HG02852 (cell line): ENCODE results near the gene PLXNB2.
"Not testable (repeated sequence)": the region's sequence is repeated elsewhere in the genome, so short reads cannot be mapped to it uniquely, and the experiment has no call there.

ENCODE experiments used
- ATAC-seq: cut with Tn5 transposase; IDR thresholded peaks from one replicate; pipeline ENCODE4 v1.9.1; 2021; ENCODE audit warnings: mild to moderate bottlenecking, moderate library complexity; ENCODE audit not compliant: unreplicated experiment

PLXNB2 gene

DNA sequence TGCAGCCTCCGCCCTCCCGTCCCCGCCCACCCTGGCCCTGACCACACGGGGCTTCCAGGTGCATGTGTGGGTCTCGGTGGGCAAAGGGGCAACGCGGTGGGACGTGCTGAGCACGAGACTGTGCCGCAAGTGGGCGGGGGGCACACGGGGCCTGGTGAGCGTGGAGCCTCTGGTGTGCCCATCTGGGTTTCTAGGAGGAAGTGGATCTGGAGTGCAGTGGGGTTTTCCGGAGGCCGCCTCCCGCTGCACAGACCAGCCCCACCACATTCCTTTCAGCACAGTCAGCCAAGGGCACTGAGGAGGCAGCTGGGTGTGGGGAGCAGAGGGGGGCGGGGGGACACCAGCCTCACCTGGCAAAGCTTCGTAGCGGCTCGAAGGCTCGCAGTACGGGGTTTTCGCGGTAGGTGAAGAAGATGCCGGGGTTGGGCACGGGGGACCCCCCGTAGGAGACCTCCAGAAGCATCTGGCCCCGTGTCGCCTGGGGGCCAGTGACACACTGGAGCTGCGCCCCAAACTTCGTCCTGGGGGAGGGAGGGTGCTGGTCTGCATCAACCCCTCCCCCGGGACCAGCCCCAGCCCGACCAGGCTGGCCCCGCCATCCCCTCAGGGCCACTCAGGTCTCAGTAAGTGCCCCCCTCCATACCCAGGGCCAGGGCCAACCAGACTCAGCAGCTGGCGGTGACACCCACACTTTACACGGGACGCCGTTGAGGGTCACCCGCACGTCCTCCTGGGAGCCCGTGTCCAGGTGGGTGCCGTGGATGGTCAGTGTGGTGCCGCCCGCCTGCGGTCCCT, 24.9 kb downstream of the PLXNB2 start:
- no peak for ATAC-seq

- ATAC-seq, result no peak
Measured at GRCh38 chr22:50281957-50282356, 25.5 kb downstream of the PLXNB2 start.

GRCh38 chr22:50281384-50281760, 26.1 kb downstream of the PLXNB2 start:
- ATAC-seq, result no peak

DNA sequence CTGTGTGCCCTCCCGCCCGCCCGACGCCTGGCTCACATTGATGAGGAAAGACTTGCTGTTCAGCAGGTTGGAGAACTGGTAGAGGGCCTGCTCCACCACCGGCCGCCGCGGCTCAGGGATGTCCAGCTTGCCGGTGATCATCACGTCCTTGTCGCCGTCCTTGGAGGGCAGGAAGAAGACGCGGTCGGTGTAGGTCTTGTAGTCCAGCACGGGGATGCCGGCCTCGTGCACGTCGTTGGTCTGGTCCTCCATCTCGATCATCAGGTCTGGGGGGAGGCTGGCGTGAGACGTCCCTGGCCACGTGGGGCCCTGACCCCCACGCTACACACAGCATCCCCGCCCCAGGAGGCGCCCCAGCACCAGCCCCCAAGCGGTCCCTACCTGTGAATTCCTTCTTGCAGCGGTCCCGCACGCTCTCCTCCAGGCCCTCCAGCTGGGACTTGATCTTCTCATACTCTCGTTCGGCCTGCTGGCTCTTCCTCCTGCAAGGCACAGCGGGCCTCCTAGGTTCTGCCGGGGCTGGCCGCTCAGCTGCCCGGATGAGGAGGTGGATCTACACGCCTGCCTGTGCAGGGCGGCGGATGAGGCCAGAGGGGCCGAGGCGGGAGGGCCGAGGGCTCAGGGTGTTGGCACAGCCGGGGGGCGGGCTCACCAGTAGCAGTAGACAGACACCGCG, 26.6 kb downstream of the PLXNB2 start:
- no peak for ATAC-seq

DNA sequence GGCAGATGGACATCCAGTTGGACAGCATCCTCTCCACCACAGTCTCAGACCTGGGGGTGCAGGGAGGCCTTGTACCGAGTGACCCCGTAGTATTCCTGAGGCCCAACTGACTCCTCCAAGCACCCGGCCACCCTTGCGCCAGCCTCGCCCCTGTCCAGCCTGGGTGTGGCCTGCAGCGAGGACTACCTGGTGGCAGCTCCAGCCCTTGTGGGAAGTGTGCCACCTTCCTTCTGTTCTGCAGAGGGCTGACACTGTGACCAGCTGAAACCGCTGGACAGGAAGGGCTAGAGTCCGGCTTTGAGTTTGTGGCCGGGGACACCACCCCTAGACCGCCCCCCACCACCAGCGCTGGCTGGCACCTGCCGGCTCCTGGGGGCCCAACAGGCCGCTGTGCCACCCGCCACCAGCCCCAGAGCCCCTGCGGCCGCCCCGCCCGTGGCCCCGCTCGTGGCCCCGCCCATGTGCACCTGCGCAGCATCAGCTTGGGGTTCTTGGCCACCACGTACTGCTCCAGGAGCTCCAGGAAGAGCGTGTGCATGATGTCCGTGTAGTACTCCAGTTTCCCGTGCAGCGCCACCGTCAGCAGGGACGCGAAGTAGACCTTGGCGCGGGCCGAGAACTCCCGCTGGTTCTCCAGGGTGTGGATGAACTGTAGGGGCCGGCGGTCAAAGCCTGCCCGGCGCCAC, 27.3 kb downstream of the PLXNB2 start:
- ATAC-seq, result no peak

DNA sequence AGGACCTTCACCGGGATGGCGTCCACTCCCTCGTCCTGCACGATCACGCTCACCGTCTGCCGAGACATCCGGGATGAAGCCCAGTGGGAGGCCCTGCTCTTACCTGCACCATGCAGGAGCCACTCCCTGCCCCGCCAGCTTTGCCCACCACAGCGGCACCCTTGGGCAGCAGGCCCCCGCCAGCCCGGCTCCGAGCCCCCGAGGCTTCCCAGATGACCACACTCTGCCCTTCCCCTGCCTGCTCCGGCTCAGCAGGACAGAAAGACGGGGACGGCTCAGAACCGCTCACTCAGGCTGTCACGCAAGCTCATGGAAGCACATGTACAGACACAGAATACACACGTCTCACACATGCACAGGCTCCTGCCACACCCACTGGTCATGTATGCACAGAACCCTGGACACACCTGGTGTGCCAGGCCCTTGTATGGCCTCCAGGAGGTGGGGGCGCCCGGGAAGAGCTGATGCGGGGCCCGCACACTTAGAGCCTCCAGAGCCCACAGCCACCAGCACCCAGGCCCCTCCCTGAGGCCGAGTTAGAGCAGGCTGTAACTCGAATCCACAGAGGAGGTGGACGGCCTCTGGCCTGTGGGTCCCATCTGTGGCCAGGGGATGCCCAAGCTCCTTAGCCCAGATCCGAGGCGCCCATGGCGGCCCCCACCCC, 28.4 kb downstream of the PLXNB2 start:
- no peak for ATAC-seq

GRCh38 chr22:50278461-50278860, 29.0 kb downstream of the PLXNB2 start:
- ATAC-seq, result no peak

DNA sequence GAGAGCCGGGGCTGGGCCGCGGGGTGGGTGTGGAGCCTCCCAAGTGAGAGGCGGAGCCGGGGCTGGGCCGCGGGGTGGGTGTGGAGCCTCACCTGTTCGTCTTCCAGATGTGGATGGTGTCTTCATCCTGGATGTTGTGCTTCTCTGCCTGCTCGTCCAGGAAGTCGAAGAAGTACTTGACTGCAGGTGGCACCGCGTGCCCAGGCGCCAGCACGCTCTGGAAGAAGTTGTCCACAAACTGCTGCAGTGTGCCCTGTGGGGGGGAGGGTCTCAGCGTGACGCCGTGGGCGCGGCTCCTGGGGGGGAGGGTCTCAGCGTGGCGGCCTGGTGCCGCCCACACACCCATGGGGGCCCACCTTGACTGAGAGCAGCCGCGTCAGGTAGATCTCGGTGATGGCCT, 29.7 kb downstream of the PLXNB2 start:
- no peak for ATAC-seq

DNA sequence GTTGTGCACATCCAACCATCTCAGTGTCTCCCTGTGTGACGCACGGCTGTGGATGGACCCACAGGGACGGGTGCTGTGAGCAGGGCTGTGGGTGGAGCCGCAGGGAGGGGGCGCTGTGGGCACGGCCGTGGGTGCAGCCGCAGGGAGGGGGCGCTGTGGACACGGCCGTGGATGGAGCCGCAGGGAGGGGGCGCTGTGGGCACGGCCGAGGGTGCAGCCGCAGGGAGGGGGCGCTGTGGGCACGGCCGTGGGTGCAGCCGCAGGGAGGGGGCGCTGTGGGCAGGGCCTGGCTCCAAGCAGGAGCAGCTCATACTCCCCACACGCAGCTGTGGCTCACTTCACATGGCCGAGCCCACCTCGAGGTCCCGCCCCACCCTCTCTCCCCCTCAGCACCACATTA, 31.3 kb downstream of the PLXNB2 start:
- ATAC-seq, result peak; percentile 55

DNA sequence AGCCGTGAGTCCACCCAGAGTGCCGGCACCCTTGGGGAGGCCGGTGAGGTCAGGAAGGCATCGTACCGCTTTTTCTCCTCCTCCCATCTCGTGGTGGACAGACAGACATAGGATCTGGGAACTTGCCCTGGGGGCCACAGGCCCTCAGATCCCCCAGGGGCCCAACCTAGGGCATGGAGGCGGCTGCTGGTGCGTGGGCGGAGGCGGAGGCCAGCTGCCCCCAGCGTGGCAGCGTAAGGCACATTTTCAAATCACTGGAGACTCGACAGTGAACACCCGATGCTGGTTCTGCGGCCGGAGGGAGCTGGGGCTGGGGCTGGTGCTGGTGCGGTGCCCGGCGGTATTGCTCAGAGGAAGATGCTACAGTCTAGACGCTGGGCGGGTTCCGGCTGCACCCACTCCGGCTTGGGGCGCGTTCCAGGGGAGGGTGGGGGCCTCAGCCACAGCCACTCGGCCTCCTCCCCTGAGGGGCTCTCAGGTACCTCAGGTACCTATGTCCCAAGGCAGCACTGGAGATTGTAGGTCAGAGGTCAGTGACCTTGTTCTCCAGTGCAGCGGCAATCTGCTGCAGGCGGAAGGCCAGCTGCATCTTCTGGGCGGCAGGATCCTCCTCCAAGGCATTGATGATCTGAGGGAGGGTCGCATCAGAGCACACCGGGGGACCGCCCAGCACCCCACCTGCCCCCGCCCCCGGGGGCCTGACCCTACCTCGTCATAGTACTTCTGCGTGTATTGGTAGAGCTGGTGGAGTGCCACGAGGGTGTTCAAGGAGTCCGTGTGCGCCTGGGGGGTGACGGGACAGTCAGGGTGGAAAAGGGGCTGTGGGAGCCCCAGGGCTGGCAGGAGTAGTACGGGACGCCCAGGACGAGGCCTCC, 32.0 kb downstream of the PLXNB2 start:
- no peak for ATAC-seq

- no peak for ATAC-seq
Measured at GRCh38 chr22:50274771-50275170, 32.7 kb downstream of the PLXNB2 start.

- no peak for ATAC-seq
Measured at GRCh38 chr22:50274311-50274710, 33.1 kb downstream of the PLXNB2 start.

DNA sequence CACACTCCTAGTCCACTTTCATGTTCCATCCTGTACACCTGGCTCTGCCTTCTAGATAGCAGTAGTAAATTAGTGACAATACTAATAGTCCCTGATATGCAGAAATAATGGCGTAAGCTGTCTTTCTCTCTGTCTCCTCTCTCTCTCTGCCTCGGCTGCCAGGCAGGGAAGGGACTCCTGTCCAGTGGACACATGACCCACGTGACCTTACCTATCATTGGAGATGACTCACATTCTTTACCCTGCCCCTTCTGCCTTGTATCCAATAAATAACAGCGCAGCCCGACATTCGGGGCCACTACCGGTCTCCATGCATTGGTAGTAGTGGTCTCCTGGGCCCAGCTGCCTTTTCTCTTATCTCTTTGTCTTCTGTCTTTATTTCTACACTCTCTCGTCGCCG, 33.7 kb downstream of the PLXNB2 start:
- not testable (repeated sequence) for ATAC-seq

DNA sequence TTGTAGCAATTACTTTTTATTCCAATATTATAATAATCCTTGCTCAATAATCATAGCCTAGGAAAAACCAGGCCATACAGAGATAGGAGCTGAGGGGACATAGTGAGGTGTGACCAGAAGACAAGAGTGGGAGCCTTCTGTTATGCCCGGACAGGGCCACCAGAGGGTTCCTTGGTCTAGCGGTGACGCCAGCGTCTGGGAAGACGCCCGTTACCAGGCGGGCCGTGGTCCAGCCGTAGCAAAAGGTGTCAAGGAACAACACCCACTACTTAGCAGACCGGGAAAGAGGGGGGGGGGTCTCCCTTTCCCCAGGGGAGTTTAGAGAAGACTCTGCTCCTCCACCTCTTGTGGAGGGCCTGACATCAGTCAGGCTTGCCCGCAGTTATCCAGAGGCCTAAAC, 34.1 kb downstream of the PLXNB2 start:
- not testable (repeated sequence) for ATAC-seq

DNA sequence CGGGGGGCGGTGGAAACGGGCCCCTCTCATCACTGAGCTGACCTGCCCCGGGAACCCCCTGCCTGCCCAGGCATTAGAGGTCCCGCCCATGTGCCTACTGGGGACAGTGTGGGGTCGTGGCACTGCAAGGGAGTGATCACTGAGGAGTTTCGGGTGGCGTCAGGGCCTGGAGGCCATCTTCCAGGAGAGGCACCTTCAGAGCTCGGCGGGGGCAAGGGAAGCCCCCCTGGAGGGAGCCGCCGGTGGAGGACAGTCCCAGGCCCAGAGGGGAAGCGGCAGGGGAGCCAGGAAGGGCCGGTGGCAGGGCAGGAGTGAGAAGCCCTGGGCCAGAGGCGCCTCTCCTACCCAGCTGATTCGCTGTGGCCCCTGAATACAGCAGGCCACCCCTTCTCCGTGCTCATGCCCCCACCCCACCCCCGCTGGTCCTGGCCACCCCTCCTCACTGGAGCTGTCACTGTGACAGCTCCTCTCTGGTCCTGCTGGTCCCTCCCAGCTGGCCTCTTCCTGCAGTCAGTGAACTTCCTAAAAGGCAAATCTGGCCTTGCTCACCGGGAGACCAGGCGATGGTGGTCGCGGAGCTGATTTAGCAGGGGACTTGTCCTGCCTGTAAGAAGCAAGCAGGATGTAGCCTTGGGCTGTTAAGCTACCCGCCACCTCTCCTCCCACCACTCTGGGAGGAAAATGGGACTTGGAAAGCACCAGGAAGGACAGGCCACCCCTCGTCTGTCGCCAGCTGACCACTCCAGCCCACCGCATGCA, 35.2 kb downstream of the PLXNB2 start:
- ATAC-seq, result no peak

DNA sequence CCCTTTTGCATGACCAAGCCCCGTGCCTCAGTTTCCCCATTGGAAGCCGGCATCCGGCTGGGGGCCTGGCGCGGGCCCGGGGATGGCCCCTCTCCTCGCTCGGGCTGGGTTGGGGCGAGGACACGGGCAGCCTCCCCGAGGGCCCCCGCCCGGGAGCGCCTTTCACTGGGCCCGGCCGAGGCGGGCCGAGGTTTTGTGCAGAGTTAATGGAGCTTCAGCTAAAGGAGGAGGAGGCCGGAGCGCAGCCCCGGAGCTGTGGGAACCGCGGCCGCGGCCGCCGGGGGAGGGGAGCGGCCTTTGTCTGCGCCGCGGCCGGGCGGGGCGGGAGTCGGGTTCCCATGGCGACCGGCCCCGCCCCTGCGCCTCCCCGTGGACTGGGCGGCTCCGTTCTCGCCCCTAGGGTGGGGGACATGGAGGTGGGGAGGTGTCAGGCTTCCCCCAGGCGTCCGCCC, 35.9 kb downstream of the PLXNB2 start:
- no peak for ATAC-seq

DNA sequence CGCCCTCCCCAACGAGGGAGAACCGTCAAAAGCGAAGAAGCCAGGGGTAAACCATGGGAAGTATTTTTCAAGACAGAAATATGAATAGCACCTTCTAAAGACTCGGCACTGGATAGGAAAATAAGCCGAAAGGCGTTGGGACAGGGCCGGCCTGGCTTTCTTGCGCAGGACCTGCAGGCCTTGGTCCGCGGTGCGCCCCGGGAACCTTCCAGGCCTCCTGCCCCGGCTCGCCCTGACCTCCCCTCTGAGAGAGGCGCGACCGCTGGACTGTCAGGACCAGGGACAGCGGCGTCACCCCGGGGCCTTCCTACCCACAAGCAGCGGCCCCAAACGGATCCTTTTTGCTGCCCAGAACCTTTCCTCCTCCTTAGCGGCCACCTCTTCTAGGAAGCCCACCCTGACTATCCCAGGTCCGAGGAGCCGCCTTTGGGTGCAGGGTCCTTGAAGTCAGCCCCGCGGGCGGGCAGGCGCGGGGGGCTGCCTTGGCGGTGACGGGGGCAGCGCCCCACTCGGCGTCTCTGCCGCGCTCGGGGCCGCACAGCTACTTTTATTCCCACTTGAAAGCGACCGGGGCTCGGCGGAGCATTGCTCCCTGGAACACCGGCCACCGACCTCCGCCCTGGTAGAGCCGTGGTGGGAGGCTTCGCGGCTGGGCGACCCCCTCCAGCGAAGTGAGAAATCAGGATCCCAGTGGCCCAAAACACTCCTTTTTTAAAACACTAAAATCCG, 36.6 kb downstream of the PLXNB2 start:
- ATAC-seq, result no peak

DNA sequence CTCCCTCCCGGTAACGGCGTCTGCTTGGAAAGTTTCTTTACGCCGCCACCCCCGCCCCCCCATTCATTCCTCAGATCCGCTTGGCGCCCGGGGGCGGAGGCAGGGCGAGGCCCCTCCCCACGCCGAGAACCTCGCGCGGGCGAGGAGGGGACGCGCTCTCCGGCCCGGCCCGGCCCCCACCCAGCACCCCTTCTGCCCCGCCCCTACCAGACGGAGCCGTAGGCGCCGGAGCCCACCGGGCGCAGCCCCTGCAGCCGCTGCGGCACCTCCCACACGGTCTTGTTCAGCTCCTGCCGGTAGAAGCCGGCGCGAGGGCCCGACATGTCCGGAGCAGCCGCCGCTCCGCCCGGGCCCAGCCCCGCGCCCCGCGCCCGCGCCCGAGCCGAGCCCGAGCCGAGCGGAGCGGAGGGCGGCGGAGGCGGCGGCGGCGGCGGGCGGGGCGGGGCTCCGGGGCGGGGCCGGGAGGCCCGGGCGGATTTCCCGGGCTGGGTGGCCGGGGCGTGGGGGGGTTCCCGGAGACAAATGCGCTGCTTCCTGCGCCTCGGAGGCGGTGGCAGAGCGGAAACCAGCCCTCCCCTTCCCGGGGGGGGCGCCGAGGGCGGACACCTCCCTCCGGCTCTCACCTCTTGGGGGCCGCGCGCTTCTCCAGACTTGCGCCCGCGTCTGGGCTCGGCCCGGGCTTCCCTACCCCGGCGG, 37.3 kb downstream of the PLXNB2 start, which contains the start of gene MAPK11:
Gene MAPK11 (minus strand): TSS at position 411 of the 696 bp plus-strand sequence. CDS start 88 bp downstream, at position 323.
- no peak for ATAC-seq
